ENCODE data around the gene RTL5.

The RTL5 gene

DNA sequence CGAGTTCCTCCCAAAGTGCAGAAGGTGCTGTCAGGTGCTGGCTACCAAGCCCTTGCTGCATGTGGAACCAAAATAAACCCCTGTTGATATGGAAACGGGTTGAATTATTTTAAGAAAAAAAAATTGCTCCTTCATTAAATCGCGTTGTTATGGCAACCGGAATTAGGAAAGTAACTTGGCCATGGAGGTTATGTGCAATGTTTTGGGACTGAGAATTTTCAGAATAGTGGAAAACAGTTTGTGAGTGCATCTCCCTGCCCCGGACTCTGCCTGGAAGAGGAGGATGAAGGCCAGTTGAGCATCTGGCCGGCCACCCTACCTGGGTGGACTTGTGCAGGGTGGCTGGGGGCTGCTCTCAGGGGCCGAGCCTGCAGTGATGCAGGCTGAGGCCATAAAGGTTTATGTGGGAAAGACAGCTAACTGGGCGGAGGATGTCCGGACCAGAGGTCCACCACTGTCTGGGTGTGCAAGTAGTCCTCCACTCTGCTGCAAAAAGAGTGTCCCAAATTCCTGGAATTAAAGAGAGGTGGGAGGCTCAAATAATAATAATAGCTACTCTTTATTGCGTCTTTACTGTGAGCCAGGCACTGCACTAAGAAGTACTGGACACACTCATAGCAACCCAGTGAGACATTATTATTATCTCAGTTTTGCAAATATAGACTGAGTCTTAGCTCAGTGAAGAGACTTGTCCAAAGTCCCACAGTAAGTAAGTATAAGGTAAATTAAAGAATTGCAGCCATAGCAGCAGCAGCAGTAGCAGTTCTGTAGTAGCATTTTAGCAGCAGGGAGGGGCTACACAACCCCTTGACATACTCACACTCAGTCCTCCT is 20.6 kb downstream of the RTL5 start:
- in situ Hi-C loops (cut with MboI; ENCODE audit: low sequenced_read_pairs) = loop anchor here (25.0 kb wide), 1 partner anchor 99 kb away; no protein-coding TSS in a partner anchor

DNA sequence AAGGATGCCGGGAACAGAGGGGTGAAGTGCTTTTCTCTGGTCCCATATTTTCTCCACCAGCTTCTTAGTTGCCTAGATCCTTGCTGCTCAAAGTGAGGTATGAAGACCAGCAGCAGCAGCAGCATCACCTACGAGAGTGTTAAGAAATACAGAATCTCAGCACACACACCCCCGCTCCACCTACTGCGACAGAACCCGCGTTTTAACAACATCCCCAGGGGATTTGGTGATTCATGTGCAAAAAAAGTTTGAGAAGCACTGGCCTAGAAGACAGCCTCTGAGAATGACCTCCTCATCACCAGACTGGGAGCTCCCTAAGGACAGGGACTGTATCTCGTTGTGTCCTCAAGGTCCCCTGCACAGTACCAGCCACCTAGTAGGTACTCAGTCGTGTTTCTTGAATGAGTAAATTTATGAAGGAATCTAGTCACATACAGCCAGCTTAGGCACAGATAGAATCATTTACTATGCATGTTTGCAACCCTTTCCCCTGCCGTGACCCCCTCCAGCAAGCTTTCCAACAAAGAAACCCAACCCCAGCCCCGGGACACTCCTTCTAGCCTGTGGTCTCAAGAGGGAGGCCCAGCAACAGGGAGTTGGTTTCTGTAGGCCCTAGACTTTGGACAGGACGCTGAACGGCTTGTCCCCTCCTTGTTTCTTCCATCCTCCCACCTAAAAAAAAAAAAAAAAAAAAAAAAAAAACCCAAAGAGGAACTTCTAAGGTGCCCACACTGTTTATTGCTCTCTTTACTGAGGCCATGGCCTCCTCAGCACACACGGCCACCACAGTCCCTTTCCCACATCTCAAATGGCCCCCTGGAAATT is 21.5 kb downstream of the RTL5 start:
- in situ Hi-C loops (cut with MboI; ENCODE audit: low sequenced_read_pairs) = loop anchor here (25.0 kb wide), 1 partner anchor 98 kb away; no protein-coding TSS in a partner anchor

DNA sequence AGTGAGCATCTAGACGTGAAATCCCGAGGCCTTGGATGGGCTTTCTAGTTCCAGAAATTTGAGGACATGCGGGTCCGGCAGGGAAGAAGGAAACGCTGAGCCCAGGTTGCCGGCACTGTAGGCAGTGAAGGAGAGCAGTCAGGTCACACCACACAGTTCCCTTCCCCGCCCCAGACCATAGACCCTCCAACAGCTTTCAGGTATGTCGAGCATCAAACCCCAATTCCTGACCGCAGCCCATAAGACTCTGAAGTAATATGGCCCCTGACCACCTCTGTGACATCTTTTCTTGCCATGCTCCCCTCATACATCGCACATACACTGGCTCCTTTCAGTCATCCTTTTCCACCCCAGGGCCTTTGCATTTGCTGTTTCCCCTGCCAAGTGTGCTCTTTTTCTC is 23.0 kb downstream of the RTL5 start:
- in situ Hi-C loops (cut with MboI; ENCODE audit: low sequenced_read_pairs) = loop anchor here (25.0 kb wide), 1 partner anchor 96 kb away; no protein-coding TSS in a partner anchor

DNA sequence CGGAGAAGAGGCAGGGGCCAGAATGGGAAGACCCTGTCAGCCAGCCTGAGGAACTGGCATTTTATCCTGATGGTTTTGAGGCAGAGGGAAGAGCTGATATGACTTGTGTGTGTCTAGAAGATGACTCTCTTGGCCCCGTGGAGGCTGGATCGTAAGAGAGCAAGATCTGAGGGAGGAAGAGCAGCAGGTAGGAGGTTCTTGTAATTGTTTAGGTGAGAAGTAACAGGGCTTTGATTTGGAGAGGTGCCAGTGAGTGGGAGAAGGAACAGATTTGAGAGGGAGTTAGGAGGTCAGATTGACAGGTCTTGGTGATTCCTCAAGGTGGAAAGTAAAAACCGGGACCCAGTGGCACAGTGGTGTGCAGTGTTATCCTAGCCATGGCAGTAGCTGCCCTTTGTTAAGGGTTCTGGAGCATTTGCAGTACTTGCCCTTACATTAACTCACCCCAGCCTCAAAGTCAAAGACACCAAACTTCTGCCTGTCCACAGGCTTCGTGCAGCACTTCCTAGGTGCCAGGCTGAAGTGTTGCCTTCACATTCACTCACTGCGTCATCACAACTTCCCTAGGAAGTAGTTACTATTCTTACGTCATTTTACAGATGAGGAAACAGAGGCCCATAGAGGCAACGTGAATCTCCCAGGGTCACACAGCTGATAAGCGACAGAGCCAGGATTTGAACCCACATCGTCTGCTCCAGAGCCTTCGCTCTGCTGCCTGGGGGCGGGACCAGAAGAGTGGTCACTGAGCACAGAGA is 23.7 kb downstream of the RTL5 start:
- in situ Hi-C loops (cut with MboI; ENCODE audit: low sequenced_read_pairs) = loop anchor here (25.0 kb wide), 1 partner anchor 96 kb away; no protein-coding TSS in a partner anchor

DNA sequence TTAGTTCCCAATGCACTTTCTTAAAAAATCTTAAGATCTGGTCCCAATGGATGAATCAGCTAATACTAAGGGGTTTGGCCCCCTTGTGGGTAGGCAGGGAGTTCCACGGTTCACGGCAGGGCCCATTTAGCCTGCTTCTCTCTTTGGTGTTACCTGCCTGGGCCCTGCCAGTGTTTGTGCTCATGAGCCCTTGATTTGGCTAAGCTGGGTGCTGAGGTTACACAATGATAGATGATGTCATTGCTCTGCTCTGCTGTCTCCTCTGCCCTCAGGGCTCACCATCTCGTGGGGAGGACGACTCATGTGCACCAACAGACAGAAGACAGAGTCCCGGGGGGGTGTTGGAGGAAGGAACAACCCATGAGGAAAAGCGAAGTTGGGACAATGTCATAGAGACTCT is 24.4 kb downstream of the RTL5 start:
- in situ Hi-C loops (cut with MboI; ENCODE audit: low sequenced_read_pairs) = loop anchor here (25.0 kb wide), 1 partner anchor 95 kb away; no protein-coding TSS in a partner anchor

DNA sequence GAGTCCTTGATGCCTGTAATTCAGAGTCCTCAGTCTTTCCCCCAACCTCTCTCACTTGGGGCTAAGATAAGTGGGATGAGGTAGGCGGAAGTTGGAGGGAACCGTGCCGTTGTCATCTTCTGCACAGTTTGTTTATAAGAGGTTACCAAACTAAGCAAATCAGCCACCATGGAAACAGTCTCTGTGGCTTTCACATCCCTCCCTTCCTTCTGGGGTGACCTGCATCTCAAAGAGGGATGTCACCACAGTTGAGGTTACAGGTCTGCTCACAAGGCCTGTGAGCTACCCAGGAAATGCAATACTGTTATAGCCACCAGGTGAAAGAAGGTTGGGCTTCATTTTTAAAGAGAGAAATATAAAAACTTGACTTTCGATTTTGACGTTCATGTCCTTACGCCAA is 26.3 kb downstream of the RTL5 start:
- in situ Hi-C loops (cut with MboI; ENCODE audit: low sequenced_read_pairs) = loop anchor here (25.0 kb wide), 1 partner anchor 93 kb away; no protein-coding TSS in a partner anchor

DNA sequence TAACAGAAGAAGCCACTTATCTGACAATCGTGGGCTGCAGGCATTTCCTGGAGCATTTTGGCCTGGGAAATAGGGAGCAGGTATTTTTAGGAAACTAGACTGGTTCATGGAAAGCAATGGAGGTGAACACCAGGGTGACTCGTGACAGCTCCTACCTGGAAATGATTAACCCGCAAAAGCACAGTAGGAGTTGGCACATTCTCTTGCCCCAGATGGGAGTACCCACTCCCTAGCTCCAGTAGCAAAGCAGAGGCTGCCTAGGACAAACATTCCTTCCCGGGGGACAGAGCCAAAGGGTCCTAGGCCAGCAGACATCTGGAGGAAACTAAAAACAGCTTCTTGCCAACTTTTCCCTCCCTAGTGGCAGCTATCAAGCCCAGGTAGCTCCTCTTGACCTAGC is 29.0 kb downstream of the RTL5 start:
- in situ Hi-C loops (cut with MboI; ENCODE audit: low sequenced_read_pairs) = loop anchor here (25.0 kb wide), 1 partner anchor 90 kb away; no protein-coding TSS in a partner anchor

DNA sequence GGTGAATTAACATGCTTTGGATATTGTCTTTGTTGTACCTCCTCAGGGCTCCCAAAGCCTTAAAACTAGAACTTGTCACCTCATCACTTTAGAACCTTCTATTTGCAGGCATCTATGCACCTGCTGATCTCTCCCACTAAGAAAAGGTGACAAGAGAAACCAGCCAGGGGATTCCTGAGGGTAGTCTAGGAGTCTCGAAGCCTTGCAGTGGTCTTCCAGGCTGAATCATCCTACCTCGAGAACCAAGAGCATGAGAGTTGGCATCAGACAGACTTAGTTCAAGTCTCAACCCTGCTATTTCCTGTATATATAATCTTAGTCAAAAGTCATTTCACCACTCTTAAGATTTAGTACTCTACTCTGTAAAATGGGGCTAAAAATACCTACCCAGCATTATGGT is 29.6 kb downstream of the RTL5 start:
- in situ Hi-C loops (cut with MboI; ENCODE audit: low sequenced_read_pairs) = loop anchor here (25.0 kb wide), 1 partner anchor 90 kb away; no protein-coding TSS in a partner anchor

DNA sequence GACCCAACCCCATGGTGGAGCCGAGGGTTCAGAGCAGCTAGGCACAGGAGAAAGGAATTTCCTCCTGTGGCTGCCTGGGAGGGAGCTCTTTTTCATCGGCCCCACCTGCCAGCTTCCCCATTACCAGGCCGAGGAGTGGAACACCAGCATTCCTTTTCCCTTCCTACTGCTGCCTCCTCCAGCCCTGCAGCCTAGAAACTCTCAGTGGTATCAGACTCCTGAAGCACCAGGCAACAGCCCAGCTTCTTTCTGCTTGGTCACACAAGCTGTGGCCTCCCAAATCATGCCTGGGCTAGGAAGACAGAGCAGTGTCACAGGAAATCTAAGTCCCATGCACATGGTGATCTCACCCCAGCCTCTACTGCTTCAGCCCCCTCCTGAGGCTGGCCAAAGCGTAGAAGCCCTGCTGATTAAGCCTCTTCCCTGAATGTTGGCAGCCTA is 30.1 kb downstream of the RTL5 start:
- in situ Hi-C loops (cut with MboI; ENCODE audit: low sequenced_read_pairs) = loop anchor here (25.0 kb wide), 1 partner anchor 89 kb away; no protein-coding TSS in a partner anchor

DNA sequence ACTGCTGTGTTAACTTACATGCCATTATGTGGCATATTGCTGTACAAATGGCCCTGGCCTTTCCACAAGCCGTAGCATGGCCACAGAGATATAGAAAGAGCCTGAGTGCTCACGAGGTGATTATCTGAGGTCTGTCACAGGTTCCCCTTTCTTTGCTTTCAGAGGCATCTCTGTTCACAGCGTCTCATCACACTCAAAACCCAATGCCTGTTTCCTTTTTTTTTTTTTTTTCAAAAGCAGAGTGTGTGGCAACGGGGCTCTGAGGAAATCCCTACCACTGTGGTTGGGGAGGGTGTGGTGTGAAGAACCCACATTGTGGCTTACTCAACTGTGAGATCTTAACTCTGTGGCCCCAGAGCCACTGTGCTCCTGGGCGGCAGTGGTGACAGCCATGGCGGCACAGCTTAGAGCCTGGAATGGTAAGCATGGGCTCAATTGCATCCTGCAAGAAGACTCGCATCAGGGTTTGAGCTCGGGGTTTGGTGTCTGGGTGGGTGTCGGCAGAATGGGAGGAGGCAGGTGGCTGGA is 30.8 kb downstream of the RTL5 start:
- in situ Hi-C loops (cut with MboI; ENCODE audit: low sequenced_read_pairs) = loop anchor here (25.0 kb wide), 1 partner anchor 89 kb away; no protein-coding TSS in a partner anchor

DNA sequence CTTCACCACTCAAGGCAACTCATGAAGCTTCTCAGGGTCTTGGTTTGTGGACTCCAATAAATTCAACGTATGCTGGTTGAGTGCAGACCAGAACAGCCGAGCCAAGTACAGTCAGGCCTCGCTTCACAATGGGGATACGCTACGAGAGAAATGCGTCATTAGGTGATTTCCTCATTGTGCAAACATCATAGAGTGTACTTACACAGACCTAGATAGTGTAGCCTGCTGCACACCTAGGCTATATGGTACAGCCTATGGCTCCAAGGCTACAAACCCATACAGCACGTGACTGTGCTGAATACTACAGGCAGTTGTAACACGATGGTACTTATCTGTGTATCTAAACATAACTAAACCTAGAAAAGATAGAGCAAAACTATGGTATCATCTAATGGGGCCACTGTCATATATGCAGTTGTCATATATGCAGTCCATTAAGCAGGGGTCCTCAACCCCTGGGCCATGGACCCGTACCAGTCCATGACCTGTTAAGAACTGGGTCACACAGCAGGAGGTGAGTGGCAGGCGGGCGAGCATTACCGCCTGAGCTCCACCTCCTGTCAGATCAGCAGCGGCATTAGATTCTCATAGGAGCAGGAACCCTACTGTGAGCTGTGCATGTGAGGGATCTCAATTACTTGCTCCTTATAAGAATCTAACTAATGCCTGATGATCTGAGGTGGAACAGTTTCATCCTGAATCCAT is 31.5 kb downstream of the RTL5 start:
- in situ Hi-C loops (cut with MboI; ENCODE audit: low sequenced_read_pairs) = loop anchor here (25.0 kb wide), 1 partner anchor 88 kb away; no protein-coding TSS in a partner anchor

DNA sequence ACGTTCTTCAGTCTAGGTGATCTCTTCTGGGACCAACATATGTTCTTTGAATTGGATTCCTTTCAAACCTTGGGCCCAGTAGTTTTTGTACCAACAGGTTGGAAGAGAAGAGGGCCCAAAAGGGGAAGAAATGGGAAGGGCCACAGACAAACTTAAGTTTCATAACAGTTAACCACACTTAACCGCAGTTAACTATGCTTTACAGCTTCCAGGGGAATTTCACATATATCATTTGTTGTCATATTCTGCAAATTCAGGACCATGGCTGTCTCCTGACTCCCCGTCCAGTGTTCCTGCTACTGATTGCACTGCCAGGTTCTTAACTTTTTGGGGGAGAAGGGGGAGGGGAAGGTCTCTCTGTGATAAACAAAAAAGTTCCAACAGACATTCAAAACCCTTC is 34.6 kb downstream of the RTL5 start:
- in situ Hi-C loops (cut with MboI; ENCODE audit: low sequenced_read_pairs) = no loop called here

DNA sequence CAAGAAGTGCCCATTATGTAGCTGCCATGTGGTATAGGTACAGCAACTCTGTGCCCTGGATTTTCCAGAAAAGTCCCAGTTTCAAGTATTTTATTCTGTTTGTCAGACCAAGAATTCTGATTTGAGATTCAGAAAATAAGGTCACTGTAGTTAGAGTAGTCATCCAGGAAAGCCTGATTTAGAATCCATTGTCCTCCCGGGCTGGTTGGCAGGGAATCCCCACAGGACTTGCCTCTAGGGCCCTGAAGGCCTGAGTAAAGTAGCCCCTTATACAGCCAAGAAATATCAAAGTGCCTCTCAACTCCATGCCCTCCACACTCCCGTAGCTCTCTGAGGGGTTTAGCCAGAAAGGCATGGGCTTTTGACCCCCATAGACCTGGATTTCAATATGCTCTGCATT is 36.3 kb downstream of the RTL5 start:
- in situ Hi-C loops (cut with MboI; ENCODE audit: low sequenced_read_pairs) = no loop called here

DNA sequence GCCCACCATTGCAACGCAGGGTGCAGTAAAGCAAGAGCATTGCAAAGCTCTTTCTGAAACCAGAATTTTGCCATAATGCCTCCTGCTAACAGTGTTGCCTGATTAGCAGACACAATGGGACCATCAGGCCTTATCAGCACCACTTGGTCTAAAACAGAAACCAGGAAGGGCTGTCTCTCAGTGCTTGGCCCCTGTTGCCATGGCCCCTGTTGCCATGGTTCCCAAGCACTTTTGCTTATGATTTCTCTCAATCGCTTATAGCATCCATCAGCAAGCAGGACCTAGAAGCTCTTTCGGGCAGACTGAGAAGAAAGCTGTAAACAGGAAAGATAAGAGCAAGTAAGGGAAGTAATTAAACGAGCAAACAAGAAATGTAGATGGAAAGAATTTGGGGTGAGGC is 36.8 kb downstream of the RTL5 start:
- in situ Hi-C loops (cut with MboI; ENCODE audit: low sequenced_read_pairs) = no loop called here

DNA sequence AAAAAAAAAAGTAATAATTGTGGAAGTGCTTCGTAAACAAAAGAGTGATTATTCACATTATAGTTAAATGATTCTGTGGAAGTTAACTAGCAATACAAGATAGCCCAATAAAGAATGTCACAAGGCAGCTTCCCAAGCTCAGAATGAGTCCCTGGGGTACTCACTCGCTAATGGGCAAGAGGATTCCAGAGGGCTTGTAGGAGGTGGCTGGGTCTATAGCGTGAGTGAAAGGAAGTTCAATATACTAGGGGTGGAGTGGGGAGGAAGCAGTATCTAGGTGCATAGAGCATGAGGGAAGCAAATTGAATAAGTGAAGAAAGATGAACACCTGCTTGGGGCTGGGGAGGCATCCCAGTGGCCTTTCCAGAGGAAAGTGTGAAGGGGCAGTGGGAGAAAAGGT is 42.5 kb downstream of the RTL5 start:
- in situ Hi-C loops (cut with MboI; ENCODE audit: low sequenced_read_pairs) = no loop called here

DNA sequence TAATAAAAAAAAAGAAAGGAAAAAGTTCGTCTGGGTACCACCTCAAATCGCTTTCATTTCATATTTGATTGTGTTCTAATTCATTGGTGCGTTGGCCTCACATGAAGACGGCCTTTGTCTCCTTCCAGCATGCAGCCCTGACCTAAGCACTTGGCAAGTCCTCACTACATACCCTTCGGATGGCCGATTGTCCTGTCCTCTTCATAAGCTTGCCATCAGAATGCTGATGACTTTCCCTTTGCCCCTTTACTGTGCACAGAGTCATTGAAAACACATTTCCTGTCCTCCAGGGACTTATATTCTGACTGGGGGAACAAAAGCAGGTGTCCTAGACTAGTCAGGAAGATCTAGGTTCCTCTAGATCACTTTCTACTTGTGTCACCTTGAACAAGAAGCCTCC is 43.0 kb downstream of the RTL5 start:
- in situ Hi-C loops (cut with MboI; ENCODE audit: low sequenced_read_pairs) = no loop called here

DNA sequence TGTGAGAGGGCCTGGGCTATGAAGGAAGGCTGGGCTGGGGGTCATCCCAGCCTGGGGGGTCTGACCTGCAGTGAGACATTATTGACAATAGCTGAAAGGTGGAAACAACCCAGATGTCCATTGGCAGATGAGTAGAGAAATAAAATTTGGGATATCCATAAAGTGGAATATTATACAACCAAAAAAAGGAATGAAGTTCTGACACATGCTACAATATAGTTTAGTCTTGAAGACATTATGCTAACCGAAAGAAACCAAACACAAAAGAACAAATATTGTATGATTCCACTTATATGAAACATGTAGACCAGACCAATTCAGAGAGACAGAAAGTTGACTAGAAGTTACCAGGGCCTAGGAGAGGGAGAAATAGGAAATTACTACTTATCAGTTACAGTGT is 44.7 kb downstream of the RTL5 start:
- in situ Hi-C loops (cut with MboI; ENCODE audit: low sequenced_read_pairs) = no loop called here

DNA sequence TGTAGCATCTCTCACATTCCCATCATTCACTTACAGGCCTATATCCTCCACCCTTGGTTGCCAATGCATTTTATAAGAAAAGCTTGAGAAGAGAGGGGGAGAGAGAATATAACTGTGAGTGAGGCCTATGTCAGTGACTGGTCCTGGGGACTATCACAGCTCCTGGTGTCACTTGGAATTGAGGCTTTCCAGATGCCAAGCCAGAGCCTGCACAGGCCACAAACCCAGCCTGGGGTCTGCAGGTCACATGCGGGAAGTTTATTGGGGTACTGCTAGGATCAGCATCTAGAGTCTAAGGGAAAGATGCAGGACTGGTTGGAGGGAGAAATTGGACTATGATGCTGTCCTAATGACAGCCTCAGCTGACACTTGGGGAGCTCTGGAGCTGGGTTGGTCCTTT is 47.6 kb downstream of the RTL5 start:
- in situ Hi-C loops (cut with MboI; ENCODE audit: low sequenced_read_pairs) = no loop called here

DNA sequence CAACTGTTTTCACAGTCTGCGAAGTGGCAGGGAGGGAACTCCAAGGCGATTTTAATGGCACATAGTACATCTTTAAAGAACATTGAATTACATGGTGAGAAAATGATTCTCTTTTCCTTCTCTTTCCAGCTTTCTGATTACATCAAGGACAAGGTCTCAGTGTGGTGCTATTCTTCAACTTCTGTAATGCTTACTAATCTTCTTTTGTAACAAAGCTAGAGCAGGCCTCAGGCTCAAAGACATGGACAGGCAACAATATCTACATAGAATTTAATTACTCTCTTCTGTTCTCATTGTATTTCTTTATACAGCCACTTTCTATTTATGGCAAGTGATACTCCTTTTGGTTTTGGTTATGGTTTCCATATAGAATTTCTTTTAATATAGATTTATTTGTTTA is 48.4 kb downstream of the RTL5 start:
- in situ Hi-C loops (cut with MboI; ENCODE audit: low sequenced_read_pairs) = no loop called here
